EL (cell line): ENCODE results near the gene RCOR1.
"Not testable (repeated sequence)": the region's sequence is repeated elsewhere in the genome, so short reads cannot be mapped to it uniquely, and the experiment has no call there.

Experiments
- DNase-seq: peaks from one replicate; pipeline ENCODE4 v3.0.0-alpha.2; 2016

RCOR1 gene

DNA sequence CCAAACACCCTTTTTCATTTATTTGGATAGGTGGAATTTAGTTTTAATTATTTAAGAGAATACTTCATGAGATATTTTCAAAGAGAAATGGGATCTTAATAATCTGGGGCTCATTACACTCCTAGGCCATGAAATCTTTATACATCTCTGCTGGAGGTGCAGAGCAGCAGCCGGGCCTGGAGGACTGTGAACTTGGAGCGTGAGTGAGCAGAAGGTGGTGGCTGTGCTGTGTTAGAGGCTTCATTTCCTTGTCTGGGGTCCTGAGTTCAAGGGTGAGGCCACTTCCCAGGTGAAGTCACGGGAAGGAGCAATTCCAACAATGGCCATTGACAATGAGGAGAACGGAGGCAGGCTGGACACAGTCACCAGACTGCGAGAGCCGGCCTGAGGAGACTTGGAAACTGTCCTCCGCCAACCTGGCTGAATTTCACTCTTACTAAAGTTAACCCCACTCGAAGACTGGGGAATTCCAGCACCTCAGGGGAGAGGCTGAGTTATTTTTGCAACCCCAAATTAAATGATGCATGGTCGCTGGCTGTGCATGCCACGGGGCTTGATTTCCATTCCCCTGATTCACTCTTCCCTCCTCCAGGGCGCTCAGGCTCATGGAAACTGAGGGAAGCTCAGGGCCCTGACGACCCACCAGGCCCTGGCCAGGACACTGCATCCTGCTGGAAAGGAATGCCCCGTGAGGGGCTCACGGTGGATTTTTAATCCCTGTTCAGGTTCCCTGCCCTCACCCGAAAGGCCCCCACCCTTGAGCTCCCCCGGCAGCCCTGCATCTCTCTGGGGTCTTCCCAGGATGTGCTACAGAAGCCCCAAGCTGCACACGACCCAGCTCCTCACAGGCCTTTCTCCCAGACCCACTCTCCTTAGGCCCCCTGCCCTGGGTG, 162.2 kb downstream of the RCOR1 start:
- no peak for DNase-seq

DNA sequence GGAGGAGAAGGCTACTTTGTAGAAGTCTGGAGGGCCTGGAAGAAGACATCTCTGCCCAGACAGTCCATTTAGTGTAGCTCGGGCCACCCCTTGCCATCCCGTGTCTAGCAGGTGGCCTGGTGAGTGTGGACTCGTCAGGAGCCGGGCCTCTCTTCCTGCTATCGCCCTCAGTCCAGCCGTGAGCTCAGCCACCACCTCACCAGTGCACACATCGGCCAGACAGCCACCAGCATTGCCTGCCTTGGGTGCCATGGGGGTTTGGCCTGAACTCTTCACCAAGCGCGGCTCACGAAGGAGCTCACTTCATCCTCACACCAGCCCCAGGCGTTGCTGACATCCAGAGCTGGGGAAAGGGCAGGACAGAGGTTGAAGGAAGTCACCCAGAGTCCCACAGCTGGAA, 165.2 kb downstream of the RCOR1 start:
- DNase-seq: no peak

DNA sequence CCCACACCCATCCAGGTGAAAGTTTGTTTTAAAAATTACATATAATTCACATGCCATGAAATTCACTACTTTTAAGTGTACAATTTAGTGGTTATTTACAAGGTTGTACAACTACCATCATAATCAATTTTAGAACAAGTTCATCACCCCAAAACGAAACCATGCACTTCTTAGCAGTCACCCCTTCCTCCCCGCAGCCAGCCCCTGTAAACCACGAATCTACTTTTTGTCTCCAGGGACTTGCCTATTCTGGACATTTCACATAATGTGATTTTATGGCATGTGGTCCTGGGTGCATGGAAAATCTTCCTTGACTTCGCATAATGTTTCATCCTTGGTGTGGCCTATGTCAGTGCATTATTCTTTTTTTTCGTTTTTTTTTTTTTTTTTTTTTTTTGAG, 165.6 kb downstream of the RCOR1 start:
- DNase-seq: no peak

DNA sequence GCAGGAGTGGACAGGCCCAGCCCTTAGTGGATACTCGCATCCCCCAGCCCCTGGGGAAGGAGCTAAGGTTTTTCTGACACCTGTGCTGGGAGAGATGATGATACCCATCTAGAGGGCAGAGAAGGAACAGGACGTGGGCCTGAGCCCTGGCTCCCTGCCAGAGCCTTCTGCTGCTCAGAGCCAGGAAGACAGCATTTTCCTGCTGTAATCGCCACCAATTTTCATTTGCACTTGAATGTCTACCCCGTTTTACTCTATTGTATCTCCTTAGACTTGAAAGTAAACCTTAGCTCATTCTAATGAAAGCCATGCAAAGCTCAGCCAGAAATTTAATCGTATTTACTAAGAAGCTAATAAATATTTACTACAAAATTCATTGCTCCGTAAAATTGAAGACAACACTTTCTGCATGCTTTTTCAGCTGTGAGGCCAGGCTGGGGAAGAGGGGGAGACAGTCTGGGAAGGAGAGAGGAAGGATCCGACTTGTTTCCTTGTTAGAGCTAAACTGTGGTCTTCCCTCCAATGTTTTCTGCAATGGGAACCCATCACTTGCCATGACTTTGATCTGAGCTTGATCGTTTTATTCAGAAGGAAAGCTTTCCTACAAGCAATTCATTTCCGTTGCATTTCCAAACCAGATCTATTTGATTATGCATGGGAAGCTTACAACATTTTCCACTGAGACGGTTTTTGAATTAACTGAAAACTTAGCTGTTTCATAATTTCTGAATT, 167.2 kb downstream of the RCOR1 start:
- no peak for DNase-seq

DNA sequence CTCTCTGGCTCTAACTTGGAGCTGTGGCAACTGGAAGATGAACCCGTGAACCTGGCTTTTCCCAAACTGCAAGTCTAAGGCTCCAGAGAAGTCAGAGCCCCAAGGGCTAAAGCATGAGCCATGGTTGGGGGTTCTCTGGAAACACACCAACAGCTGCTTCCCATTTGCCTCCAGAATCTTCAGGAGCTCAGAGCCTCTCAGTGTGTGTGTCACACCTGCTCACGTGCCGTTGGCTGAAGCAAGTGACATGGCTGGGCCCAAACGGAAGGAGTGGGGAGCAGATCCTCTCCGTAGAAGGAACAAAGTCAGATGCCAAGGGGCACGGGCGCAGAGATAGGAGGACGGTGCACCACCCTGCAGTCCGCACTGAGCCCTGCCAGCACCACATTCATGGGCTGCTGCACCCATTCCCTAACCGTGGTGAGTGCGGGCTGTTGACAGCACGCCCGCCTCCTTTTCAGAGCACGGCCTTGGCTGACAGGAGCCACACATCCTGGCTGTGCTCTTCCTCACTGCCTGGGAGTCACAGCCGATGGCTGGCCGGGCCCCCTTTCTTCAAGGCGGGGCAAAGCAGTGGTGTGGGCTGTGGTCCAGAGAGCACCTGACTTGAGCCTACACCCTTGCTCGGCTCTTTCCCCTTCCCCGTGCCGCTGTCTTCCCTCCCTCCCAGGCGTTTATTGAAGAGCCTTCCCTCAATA, 168.2 kb downstream of the RCOR1 start:
- no peak for DNase-seq

DNA sequence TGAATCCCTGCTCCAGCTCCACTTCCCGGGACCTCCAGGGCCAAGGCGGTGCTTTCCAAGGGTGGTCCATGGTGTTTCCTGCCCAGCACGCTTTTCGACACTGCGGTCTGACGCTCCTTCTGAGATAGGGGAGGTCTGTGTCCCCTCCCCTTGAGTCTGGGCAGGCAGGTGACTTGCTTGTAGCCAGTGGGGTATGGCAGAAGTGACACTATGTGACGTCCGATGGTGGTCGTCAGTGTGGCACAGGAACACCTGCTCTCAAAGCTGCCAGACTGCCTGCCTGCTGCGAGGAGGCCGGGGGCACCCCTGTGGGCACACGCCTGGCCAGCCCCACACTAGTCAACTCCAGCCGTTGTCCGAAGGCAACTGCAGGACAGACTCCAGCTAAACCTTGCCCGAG, 168.8 kb downstream of the RCOR1 start:
- no peak for DNase-seq

DNA sequence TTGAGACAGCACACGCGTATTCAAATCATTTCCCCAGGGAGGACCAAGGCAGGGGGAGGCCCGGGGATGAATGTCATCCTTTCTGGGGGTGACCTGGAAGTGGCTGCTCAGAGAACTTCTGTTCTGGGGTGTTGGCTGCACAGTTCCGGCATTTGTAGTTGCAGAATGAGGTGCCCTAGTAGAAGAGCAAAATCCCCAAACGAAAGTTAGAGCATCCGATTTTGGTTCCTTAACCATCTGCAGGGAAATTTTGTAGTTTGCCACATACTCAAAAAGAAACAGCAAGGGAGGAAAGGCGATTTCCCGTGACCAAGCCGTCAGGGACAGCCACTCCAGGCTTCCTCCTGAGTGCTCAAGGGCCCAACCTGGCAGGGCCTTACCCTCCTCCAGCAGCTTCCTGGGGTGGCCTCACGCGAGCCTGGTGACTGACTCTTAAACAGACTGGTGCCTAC, 171.8 kb downstream of the RCOR1 start:
- no peak for DNase-seq

GRCh38 chr14:102765770-102766169, 173.3 kb downstream of the RCOR1 start:
- DNase-seq: not testable (repeated sequence)

DNA sequence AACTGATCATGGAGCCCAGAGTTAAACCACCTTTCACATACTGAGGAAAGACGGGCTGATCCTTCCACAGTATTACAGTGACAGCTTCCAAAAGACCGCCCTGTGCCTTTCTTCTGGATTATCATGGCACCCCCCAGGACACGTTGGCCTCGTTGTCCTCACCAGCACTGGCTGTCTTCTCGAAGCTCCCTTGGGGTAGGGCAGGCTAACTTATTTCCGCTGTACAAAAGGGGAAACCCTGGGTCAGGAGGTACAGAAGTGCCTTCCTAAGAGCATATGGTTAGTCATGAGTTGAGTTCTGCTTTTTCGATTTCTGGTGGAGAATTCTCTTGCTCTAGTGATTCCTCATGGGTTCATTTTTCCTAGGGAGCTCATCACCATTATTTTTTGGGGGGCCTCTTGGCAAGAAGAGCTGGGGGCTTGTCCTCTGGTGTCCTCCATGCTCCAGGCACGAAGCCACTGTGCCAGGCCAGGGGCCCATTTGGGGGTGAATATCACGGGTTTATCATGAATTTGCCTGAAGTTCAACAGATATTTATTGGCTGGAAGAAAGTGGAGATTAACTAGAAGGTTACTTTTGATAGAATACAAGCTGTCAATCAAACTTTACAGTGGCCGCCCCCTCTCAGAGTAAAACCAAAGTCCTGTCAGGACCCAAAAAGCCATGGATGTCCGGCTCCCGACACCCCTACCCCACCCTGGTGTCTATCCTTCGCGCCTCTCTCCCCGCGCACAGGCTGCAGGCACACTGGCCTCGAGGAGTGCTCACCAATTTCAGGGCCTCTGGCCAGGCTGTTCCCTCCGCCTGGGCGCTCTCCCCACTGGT, 176.0 kb downstream of the RCOR1 start:
- DNase-seq: no peak

- no peak for DNase-seq
These were observed 176.5 kb downstream of the RCOR1 start for GRCh38 chr14:102769049-102769327.

DNA sequence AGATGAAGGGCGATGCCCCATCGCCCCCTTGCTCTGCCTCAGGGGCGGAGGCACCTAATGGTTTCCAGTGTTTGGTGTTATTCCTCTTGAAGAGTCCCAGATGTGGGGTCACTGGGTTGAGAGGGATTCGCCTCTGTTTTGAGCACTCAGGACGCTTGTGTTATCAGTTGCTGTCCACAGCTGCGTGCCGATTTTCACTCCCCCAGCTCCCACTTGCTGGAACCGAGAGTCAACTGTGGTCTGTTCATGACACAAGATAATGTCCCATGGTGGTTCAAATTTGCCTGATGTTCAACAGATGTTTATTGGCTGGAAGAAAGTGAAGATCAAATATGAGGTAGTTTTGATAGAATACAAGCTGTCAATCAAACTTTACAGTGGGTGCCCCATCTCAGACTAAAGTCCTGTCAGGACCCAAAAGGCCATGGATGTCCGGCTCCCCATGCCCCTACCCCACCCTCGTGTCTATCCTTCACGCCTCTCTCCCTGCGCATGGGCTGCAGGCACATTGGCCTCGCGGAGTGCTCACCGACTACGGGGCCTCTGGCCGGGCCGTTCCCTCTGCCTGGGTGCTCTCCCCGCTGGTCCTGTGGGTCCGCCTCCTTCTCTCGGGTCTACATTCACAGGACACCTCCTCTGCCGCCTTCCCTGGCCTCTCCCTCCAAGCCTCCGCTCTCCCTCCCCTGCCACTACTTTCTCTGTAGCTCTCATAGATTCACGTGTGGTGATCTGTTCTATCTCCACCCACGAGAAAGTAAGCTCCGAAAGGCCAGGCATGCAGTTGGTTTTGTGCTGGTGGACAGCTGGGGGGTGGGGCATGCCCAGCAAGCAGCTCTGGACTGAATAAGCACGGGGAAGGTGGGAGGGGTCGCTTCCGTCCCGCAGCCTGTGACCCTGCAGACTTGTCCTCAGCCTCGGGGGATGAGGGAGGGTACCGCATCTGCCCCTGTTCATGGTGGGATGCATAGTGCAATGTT, 178.0 kb downstream of the RCOR1 start:
- no peak for DNase-seq

DNA sequence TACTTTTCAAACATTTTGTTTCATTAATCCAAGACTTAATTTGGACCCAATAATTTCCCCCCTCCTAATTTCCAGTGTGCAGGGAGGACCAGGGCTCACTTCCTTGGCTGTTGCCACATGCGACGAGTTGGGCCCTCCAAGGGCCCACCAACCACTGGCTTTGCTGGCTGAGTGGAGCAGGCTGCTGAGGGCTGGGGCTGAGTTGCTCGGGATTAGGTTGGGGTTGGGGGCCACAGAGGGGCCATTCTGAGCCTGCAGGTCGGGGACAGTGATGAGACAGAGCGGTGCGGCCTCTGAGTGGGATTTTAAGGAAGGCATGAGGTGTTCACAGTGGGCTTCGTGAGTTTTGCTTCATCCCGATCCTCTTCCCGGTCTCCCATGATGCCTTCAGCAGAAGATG, 178.7 kb downstream of the RCOR1 start:
- DNase-seq: no peak

DNA sequence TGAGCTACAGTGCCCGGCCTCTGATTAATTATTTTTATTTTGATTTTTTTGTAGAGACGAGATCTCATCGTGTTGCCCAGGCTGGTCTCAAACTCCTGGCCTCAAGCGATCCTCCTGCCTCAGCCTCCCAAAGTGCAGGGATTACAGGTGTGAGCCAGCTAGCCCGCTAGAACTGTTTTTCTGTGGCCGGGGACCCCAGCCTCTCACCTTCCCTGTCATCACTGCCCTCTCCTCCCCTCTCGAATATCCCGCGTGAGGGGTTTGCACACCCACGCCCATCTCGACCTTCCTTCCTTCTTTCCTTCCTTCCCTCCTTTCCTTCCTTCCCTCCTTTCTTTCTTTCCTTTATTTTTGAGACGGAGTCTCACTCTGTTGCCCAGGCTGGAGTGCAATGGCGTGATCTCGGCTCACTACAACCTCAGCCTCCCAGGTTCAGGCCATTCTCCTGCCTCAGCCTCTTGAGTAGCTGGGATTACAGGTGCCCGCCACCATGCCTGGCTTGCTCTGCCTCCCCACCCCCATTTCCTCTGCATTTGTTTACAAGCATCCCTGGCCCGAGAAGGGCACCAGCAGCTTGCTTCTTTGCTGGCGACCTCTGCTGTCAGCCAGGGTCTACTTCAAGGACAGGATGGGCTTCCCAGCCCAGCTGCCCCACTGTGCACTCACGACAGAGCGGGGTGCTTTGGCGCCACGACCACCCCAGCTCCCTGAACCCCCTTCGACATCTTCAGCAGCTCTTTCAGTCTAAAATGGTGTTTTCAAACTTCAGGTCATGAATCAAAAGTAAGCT, 180.5 kb downstream of the RCOR1 start:
- DNase-seq: peak; percentile 25

DNA sequence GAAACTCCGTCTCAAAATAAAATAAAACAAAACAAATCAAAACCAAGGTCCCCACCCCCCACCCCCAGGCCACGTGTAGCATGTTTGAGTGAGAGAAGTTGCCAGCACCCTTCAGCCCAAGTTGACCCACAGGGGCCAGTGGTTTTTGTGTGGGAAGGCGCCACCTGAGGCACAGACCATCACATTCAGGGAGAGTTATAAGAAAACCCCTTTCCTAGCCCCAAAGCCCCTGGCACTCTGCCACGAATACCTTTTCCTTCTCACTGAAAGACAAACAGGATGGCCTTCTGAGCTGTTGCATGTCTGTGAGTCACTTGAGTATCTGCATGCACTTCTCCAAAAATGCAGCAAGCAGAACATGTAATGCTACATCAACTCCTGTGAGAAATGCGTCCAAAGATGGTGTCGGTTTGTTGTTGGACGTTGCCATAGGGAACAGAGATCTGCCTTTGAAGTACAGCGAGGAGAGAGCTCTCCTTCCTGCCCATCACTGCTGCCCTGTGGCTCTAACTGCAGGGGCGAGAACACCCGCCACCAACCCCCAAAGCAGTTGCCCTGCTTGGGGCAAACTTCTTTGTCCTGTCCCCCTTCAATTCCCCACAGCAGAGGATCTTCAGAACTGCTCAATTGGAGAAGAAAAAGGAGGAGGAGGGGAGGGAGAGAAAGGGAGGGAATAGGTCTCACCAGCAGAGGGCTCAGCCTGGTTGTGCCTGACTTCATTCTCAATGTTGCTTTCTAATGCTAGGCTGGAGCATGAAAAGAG, 182.1 kb downstream of the RCOR1 start:
- peak; percentile 75 for DNase-seq

DNA sequence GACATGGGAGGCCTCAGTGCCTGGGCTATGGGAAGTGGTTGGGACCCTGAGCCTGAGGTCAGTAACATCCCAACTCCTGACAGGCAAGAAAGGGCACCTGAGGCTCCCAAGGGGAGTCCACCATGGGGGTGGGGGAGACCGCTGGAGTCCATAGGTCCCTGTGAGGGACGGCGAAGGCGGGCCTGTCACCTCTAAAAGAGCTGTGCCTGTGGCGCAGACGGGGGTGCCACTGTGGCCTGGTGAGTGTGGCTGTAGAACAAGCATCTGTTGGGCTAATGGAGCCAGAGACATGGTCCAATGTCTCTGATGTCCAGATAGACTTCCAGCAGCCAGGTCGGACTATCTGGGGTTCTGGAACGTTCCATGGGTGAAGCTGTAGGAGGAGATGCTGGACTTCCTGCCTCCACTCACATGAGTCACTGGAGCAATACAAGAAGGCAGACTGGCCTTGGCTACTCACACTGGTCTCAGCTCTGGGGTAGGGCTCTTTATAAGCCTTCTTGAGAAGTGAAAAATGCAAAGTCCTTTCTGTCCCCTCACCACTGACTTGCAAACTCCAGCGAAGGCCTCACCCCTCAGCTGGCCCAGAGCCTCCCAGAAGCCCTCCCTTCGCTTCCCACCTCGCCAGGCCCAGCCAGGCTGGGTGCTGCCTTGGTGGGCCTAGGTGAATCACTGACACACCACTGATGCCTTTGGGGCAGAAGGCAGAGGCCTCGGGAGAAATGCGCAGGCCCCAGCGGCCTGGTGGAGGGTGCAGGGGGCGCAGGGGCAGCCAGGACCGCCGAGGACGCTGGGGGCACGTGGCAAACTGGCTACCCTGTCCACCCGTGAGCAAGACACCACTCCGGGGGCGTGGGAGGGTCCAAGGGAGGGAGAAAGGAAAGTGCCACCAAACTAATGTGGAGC, 183.7 kb downstream of the RCOR1 start:
- DNase-seq: peak; percentile 78

- DNase-seq: peak; percentile 78
These were observed 184.6 kb downstream of the RCOR1 start, which contains the start of gene TRAF3 for GRCh38 chr14:102776761-102777710. TSS of gene TRAF3 (plus strand) at chr14:102777449. CDS start at chr14:102870202, 92,753 bp downstream.

DNA sequence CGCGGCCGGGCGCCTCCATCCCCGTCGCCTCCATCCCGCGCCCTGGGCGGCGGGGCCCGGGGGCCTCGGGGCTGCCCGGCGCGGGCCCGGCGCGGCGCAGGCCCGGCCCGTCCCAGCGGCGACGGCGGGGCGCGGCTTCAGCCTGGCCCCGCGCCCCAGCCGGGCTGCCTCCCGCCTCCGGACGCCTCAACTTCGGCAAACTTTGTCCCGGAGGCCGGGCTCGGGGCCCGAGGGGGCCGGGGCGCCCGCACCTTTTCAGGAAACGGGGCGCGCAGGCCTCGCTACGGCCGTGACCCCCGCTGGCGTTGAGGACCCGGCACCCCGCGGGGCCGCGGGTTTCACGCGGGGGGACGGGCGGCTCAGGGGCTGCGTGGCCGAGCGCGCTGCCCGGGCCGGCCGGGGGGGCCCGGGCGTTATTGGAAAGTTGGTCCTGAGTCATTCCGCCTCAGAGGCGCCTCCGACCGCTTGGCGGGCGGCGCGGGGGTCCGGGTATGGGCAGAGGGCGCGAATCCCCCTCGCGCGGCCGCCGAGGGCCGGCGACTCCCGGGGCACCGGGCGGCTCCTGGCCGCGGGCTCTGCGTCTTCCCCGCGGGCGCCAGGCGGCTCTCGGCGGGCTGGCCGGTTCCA, 185.4 kb downstream of the RCOR1 start:
- DNase-seq: no peak
